Parathyroid adenoma (tissue), 2 donors: ENCODE data around the gene NOP58.

Experiments
- H2AFZ ChIP-seq: fragments of 300-600 bp; sonication (generic); one replicate; pipeline ENCODE4 v1.7.0; 2017; ENCODE audit warnings: antibody characterized with exemption, mild to moderate bottlenecking
- H3K27ac ChIP-seq: fragments of 300-600 bp; sonication (generic); one replicate; pipeline ENCODE4 v1.7.0; 2017
- H3K27me3 ChIP-seq: fragments of 300-600 bp; sonication (generic); one replicate; pipeline ENCODE4 v1.7.0; 2017; ENCODE audit warnings: low read length; ENCODE audit not compliant: control insufficient read depth, insufficient read depth
- H3K36me3 ChIP-seq: fragments of 300-600 bp; sonication (generic); one replicate; pipeline ENCODE4 v1.7.0; 2017; ENCODE audit warnings: low read length; ENCODE audit not compliant: control insufficient read depth, insufficient read depth
- H3K4me1 ChIP-seq: fragments of 300-600 bp; sonication (generic); one replicate; pipeline ENCODE4 v1.7.0; 2017; ENCODE audit warnings: control low read depth
- H3K4me2 ChIP-seq: fragments of 300-600 bp; sonication (generic); one replicate; pipeline ENCODE4 v1.7.0; 2017; ENCODE audit warnings: low read length
- H3K4me3 ChIP-seq: fragments of 300-600 bp; sonication (generic); one replicate; pipeline ENCODE4 v1.7.0; 2017; ENCODE audit warnings: low read depth, low read length
- H3K79me2 ChIP-seq: fragments of 300-600 bp; sonication (generic); one replicate; pipeline ENCODE4 v1.7.0; 2017; ENCODE audit warnings: control low read depth
- H3K9ac ChIP-seq: fragments of 300-600 bp; sonication (generic); one replicate; pipeline ENCODE4 v1.7.0; 2017; ENCODE audit warnings: mild to moderate bottlenecking
- H3K9me3 ChIP-seq: fragments of 300-600 bp; sonication (generic); one replicate; pipeline ENCODE4 v1.7.0; 2017; ENCODE audit warnings: low read length; ENCODE audit not compliant: control insufficient read depth
- TF ChIP-seq, protein P1 (sequence below): fragments of 300-600 bp; sonication (generic); IDR thresholded peaks from one replicate; pipeline ENCODE4 v1.7.0; 2017; ENCODE audit warnings: antibody characterized with exemption, mild to moderate bottlenecking
- donor health status: primary hyperparathyroidism.

Gene NOP58

DNA sequence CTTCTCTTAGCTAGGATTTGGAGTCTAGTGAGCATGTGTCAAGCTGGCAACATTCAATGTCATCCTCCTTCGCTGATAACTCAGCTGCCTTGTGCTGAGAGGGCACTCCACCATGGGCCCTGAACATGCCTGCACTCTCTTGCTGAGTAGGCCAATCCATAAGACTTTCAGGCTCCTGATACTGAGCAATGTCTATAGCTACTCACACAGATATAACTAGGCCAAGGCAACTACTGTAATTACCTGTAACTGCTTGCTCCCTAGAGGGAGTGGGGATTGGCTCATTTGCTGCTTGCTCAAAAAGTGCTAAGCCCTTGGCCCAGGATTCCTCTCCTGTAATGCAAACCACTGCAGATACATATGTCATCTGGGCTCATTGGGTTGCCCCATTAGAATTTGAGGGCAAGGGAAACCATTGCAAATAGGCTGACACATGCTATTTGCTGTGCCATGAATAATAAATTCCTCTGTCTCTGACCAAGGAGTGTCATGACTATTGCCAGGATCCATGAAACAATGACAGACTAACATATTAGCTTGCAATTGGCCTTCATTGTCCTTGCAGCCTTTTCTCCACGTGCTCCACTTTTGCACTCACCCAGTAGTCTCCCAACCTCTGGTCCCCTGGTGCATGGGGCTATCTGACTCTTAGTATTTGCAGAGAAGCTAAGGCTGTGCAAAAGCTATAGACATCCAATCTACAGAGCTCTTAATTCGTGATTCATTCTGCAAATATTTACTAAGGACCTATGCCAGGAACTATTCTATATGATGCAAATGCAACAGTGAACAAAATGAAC, 73.7 kb downstream of the NOP58 start:
- Histone ChIP-seq H3K27me3 (no peaks in the 10 kb centered on the region), H3K27ac (no peak overlapping the region), H3K4me2 (no peak overlapping the region), H3K36me3 (no peaks in the 10 kb centered on the region), H3K4me3 (no peak overlapping the region), H3K4me1 (no peaks in the 10 kb centered on the region), H3K9ac (no peak overlapping the region), H3K9me3 (no peaks in the 10 kb centered on the region), H3K79me2 (no peaks in the 10 kb centered on the region), H2AFZ (no peak overlapping the region)
- TF ChIP-seq, protein P1, sequence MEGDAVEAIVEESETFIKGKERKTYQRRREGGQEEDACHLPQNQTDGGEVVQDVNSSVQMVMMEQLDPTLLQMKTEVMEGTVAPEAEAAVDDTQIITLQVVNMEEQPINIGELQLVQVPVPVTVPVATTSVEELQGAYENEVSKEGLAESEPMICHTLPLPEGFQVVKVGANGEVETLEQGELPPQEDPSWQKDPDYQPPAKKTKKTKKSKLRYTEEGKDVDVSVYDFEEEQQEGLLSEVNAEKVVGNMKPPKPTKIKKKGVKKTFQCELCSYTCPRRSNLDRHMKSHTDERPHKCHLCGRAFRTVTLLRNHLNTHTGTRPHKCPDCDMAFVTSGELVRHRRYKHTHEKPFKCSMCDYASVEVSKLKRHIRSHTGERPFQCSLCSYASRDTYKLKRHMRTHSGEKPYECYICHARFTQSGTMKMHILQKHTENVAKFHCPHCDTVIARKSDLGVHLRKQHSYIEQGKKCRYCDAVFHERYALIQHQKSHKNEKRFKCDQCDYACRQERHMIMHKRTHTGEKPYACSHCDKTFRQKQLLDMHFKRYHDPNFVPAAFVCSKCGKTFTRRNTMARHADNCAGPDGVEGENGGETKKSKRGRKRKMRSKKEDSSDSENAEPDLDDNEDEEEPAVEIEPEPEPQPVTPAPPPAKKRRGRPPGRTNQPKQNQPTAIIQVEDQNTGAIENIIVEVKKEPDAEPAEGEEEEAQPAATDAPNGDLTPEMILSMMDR: no peak

DNA sequence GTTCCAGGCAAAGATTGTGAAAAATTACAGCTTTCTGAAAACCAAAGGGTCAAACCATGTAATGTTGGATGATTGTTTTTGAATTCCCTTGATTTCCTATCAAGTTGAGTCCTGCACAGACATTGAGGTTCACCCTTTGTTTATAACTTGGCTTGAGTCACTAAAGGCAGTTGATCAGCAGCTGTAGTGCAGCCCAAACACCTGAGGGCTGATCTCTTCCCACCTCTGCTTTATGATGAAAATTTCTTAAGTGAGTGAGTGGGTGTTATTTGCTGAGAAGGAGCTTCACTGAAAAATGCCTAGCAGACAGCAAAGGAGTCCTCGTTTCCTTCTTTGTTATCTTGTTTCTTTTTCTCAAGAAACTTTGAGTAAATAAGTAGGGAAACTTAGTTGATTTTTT, 78.6 kb downstream of the NOP58 start:
- no peaks in the 10 kb centered on the region for H3K4me1 ChIP-seq
- H3K27me3 ChIP-seq: no peaks in the 10 kb centered on the region
- no peaks in the 10 kb centered on the region for H3K9me3 ChIP-seq
- H3K9ac ChIP-seq: no peak overlapping the region
- H3K27ac ChIP-seq: no peak overlapping the region
- H3K36me3 ChIP-seq: no peaks in the 10 kb centered on the region
- no peak overlapping the region for H2AFZ ChIP-seq
- H3K4me2 ChIP-seq: no peak overlapping the region
- H3K4me3 ChIP-seq: no peak overlapping the region
- TF ChIP-seq, protein P1: no peak
- H3K79me2 ChIP-seq: no peaks in the 10 kb centered on the region

DNA sequence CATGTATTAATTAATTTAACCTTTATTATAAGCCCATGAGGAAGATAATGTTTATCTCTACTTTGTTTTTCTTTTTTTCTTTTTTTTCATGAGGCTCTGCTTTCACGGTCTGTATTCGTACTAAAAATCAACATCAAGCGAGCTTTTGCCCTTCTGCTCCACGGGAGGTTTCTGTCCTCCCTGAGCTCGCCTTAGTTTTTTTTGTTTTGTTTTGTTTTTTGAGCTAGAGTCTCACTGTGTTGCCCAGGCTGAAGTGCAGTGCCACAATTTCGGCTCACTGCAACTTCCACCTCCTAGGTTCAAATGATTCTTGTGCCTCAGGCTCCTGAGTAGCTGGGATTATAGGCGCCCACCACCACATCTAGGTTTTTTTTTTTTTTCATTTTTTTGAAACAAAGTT, 80.6 kb downstream of the NOP58 start:
- Histone ChIP-seq H3K9ac (no peak overlapping the region), H3K4me3 (no peak overlapping the region), H3K36me3 (no peaks in the 10 kb centered on the region), H3K4me2 (no peak overlapping the region), H3K27ac (no peak overlapping the region), H3K79me2 (no peaks in the 10 kb centered on the region), H2AFZ (no peak overlapping the region), H3K9me3 (no peaks in the 10 kb centered on the region), H3K4me1 (no peaks in the 10 kb centered on the region), H3K27me3 (no peaks in the 10 kb centered on the region)
- TF ChIP-seq, protein P1: no peak
